ENCODE results near the gene GRID1.

The GRID1 gene

DNA sequence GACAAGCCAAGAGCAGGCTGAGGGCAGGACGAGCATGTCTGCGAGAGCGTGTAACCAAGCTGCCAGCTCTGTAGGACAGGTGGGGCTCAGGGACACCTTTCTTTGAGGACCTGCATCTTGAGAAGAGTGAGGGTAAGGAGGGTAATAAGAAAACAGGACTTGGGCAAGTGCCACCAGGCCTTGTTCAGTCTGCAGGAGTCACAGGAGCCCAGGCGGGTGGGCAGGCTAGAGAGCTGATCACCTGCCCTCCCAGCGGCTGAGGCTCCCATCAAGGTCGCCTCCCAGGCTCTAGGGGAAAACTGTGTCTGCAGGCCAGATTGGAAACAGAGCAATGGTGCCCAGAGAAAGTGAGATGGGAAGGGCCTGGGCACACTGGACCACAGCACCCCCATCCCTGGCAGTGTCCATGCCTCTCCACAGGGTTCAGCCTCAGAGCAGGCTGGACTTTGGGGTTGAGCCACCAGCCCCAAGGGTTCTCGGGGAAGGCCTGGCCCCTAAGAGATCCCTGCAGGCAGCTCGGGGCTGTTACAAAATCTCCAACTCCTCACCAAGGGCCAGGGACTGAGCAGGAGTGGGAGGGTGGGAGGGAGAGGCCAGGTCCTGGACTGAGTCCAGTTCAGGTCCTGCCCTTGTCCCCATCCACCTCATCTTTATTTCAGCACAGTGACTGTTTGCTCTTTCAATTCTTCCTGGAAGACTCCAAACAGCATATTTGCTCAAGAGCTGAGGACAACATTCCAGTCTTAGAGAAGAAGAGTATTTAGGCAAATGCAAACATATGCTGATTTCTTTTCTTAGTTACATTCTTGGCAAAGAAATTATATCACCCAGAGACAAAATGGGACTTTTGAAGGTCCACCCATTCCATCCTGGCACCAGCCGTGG lies 161.9 kb downstream of the GRID1 start:
- DNase-seq, result no peak

DNA sequence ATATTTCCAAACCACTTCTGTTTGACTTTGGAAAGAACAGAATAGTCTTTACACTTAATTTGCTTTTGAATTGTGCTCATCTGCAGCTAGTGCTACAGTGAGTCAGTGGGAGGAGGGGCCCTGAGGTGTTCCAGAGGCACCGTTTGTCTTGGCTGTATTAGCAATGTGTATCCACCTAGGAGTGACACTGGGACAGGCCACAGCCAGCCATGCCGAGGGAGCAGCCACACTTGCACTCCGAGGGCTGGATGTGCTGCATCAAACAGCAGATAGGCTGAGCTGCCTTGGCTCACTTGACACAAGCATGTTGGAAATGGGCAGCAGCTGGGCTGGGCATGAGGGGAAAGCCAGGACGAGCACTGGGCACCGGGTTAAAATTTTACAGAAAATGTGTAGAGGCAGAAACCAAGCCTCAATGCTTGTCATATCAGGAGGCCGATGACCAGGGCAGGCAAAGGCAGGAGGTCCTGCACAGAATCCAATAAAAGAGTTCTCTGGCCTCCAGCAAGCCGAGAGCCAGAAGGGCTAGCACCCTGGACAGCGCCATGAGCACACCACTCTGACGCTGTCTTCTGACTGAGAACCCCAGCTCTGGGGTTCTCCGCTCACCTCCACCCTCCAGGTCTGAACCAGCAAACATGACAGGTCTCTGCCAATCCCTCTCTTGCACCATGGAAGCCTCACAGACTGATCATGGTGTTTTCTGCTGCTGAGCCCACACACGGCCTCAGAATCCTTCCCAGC lies 163.3 kb downstream of the GRID1 start:
- no peak for DNase-seq

DNA sequence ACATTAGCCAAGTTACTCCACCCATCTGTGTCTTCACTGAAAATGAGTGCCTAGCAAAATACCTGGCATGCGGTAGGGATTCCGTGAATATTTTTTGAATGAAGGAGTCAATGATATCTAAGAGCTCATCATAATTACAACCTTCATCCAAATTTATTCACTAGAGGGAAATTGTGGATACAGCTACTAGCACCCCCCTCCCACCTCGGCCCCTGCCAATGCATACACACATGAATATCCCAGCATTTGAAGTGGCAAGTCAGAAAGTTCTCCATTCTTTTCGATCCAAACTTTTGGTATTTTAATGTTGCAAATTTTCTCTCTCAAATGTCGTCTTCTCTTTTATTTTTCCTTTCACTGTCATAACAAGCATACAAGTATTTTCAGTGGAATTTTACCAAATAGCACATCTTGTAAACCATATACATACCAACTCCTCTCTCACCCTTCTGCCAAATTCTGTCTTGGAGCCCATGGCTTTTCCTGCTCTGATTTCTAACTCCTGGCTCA lies 164.3 kb downstream of the GRID1 start:
- no peak for DNase-seq

DNA sequence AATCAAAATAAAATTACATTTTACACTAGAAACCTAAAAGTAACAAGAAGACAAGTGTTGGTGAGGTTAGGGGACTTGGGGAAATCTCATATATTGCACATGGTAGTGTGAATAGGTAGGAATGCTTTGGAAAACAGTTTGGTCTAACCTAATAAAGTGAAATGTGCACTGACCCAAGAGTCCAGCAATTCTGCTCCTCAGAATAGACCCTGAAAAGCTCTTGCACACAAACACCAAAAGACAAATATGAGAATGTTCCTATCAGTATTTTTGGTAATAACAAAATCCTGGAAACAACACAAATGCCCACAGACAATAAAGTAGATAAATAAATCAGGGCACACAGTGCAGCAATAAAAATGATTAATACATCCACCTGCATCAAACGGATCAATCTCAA lies 165.7 kb downstream of the GRID1 start:
- no peak for DNase-seq

DNA sequence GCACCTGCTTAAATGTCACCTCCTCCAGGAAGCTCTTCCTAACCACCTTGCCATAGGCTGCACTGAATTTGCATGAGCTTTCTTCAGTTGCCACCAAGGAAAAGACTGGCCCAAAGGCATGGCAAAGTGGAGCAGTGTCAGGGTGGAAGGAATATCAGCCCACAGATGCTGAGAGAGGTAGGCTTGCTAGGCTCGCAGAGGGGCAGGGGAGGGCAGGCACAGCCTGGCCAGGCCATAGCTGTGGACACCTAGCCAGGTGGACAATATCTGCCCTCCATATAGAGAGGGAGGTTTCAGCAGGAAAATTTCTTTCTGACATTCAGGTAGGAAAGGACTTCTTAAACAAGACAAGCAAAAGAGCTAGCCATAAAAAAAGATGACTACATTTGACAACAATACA lies 166.3 kb downstream of the GRID1 start:
- no peak for DNase-seq

DNA sequence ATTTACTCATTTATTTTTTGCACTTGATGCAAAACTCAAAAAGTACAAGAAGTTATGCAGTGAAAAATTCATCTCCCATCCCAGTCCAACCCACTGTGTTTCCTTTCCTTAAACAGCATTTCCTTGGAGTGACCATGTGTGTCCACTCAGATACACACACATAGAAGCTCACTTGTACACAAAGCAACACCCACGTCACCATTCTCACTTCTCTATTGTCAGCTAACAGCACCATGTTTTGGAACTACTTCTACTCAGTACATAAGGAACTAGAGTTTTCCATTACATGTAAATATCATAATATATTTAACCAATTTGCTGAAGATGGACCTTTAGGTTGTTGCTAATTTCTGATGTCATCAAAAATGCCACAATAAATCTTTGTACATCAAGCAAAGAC lies 167.6 kb downstream of the GRID1 start:
- no peak for DNase-seq

DNA sequence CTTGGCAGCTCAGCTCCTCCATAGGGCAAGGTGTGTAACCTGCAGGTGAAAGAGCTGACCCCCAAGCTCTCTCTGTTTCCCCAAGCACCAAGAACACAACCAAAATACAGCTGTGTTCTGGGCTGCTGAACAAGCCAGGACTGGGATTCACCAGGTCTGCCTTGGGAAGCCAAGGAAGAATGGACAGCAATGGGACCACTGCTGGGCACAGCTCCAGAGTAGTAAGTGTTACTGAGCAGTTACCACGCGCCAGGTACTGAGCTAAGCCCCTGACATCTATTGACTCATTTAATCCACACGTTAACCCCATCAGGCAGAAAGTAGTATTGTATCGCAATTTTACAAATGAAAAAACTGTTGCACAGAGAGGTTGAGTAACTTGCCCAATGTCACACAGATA lies 168.3 kb downstream of the GRID1 start:
- no peak for DNase-seq

DNA sequence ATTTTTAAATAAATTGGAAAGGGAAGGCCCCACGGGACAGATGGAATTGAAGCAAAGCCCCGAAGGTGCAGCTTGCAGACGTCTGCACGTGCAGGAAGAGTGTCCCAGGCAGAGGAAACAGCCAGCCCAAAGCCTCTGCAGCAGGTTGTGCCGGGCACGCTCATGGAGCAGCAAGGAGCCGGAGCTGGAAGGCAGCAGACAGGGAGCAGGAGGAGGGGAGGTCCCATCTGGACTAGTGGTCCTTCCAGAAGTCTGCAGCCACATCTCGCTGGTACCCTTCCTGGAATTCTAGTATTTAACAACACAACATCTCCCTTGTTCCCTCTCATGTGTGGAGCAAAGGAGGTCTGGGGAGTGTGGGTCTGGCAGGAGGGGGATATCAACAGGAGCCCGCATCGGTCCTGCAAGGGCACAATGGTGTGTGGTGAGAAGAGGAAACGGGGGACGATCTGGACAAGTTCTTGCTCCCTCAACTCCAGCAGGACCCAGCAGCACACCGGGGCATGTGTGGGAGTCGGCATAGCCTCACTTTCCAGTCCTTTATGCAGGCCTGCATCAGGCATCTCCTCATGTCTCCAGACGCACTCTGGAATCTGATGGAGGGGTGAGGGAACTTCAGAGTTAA lies 169.3 kb downstream of the GRID1 start:
- DNase-seq, result no peak

DNA sequence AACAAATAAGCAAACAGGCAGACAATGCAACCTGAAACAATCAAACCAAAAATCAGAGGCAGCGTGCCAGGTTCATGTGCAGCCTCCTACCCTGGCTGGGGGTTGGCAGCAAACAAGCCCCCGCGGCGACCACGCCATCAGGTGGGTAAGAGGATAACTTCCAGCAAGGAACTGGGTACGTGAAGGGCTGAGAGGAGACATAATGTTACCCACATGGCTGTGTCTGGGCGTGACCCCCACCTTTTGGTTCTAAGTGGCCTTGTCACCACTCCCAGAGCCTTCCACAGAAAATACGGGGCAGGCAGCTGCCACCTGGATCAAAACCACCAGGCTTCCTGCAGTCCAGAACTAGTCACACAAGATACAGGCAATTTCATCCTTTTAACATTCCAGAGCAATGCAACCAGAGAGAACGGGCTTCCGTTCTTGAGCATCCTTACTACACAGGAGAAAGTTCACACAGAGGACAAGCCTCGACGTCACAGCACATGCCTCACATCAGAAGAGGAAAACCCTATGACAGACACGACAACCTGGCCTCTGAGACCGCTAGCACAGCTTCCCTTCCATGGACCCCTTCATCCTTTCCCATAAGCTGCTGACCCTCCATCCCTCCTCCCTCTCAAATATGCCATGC lies 171.0 kb downstream of the GRID1 start:
- DNase-seq, result no peak

DNA sequence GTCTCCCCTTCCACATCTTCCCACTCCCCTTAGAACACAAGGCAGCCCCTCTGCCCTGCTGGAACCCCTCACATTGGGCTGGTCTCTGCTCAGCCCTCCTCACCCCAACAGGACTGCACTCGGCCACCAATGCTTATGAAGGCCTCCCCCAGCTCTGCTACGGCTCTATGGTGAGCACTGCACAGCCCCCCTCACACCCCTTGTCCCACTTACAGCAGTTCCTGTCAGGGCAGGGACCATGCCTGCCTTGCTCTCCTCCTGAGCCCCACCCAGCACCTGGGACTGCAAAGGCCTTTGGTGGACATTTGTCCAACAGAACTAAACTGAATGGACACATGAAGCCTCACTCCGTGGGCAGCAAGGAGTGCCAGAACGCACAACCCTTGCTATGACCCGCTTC lies 171.9 kb downstream of the GRID1 start:
- no peak for DNase-seq

DNA sequence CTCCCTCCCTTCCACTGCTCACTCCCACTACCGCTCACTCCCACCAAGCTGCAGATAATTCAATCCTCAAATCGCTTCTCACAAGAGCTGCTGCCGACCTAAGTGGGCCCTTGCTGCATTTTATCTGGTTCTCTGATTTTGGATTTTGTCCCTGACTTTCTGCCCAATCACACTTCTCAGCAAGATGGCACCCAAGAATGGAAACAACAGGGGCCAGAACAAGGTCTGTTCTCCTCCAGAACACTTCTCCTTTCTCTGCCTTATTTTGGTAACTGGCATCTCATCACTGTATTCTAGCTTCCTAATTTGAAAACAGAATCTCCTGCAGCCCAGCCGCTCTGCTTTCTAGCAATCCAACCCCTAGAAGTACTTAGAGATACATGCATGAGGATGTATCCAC lies 172.8 kb downstream of the GRID1 start:
- no peak for DNase-seq

DNA sequence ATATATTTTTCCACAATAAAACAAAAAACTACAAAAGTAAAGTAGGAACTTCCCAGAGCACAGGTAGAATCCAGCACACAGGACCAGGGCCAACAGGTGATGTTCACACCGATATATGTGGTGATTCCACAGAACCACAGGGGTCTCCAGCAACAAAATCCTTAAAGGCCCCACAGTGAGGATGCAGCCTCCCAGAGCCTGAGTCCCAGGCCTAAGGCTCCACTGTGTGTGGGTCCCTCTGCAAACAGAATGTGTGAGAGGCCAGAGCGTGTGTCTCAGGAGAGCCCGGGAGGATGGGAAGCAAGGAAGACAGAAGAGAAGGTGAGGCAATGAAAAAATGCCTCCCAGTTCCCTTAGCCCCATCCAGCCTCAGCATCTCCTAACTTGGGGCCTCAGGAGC lies 173.9 kb downstream of the GRID1 start:
- DNase-seq, result no peak

DNA sequence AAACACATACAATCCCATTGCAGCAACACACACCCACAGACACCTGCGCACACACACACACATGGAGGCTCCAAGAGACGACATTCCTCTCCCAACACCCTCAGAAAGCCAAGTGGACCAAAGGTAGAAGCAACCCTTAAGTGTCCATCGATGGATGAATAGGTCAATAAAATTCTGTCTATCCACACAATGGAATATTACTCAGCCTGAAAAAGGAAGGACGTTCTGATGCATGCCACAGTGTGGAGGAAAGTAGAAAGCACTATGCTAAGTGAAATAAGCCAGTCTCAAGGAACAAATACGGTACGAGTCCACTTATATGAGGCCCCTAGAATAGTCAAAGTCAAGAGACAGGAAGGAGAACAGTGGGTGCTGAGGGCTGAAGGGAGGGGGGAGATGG lies 174.4 kb downstream of the GRID1 start:
- DNase-seq, result no peak

DNA sequence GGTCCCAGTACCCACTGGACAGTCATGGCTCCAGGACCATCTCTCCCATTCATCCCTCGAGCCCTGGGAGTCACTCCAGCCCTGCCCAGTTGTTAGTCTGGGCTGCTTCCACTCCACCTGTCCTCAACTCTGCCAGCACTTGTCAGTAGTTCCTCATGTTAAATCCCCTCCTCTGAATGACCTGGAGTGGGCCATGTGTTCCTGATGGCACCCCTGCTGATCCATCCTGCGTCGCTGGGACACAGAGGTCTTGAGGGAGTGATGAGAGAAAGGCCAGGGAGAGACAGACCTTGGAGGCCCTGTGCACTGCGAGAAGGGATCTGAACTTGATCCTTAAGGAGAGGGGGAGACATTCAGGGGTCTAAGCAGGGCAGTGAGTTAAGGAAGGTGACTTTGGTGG lies 174.9 kb downstream of the GRID1 start:
- DNase-seq, result no peak

DNA sequence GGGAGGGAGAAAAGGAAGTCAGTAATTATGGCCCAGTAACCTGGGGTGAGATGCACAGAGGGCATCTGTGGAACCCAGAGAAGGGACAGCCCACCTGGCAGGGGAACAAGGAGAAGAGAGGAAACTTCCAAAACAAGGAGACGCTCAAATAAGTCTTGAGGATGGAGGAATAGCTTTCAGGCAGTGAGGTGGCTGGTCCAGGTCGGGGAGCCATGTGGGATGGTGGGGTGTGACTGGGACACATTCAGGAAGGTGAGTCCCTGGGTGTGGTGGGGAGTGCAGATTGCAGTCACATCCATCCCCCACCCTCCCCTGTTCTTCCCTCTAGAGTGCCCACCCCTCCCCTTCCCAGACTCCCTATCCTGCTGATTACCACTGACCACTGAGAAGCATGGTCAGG lies 175.4 kb downstream of the GRID1 start:
- no peak for DNase-seq

DNA sequence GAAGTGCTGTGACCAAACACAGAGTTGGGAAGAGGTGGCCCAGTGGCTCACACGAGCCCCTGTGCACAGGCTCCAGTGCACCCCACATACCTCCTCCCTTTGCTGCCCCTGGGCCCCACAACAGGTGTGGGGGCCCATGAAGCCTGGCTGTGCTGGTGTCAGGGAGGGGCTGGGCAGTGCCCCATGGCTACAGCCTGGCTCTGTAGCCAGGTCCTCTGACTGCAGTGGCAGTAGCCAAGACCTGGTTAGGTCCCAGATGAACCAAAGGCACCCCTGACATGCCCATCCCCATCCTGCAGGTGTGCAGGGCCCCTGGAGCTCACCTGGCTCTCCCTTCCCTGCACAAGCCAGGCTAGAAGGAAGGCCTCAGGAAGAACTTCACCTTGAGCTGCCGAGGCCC lies 176.3 kb downstream of the GRID1 start:
- DNase-seq, result no peak

DNA sequence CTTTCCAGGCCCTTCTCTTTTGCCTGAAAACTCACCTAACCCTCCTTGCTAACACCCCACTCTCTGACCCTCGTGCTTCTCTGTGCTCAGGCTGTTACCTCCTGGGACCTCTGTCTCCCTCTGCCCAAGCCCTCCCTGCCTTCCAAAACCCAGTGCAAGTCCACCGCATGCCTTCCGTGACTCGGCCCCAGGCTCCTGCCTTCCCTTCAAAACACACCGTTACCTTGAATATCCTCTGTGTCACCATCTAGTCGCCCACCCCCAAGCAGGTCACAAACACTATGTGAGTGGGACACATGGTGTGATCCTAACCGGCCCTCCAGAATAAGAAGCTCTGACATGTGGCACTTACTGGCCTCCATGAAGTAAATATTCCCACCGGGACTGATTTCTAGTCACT lies 176.7 kb downstream of the GRID1 start:
- no peak for DNase-seq

DNA sequence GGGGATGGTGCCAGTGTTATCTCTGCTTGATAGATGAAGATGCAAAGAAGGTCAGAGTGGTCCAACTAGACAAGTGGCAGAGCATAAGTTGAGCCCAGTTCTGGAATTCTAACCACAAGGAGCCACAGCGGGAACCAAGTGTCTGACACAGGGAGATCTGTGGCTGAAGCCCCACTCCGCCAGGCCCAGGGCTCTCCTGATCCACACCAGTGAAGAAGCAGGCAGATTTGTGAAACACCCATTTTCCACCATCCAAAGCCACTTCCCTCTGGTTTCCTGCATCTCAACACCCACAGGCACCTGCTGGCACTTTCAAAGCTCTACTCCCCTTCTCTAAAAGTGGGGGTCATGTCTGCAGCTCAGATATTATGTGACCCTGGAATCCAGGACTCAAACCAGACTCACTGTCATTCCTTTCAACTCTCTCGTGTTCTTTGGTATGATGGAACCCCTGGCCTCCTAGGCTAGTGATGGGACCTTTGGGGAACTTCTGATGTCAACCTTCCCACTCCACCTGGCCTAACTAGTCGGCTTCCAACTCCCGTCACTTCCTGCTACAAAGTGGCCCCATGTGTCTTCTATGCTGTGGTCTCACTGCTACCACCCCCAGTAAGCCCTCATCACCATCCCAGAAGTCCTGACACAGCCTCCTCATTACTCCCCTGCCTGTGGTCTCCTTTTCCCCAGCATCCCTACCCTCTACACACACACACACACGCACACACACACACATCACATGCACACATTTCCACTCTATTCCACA lies 177.6 kb downstream of the GRID1 start:
- no peak for DNase-seq

DNA sequence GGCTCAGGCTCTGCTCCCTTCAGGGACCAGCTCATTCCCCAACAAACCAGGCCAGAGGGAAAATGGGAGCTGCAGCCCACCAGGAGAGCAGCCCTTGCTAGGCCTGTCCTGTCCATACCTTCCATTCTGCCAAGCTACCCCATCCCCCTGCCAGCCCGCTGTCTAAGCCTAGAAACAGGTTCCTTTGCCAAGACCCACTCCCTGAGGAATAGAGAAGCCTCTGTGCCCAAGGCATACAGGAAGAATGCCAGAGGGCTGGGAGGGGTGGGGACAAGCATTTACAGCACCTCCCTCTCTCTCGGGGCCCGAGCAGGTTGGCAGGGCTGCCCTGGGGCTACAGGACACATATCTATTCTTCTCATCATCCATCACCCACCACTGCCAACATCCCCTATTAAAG lies 178.3 kb downstream of the GRID1 start:
- no peak for DNase-seq

DNA sequence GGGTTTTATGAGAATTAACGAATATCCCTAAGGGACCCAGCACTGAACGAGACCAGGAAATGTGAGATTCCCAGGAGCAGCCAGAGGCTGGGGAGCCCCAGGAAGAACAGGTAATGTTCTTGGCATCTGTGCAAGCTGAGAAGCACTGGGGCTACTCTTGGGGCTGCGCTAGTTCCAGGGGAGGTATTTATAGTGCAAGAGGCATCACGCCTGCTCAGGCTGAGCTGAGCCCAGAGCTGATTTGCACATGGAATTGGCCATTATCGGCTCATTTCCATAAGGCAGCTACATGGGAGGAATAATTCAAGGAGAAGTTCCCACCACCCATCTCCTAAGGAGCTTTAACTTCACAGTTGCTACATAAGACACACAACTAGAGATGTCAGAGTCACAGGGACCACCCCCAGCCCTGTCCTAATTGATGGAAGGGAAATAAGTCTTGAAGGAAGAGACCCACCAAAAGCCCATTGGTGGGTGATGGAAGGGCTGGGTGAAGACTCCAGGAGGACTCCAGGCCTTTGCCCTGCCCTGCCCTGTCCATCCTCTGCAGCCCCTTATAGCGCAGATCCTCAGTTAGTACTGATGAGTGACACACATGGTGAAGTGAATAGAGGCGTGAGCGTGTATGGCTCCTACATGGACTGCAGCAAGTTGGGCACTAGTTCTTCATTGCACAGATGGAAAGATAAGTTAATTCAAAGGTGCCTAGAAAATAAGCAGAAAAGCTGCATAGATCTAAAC lies 178.9 kb downstream of the GRID1 start:
- DNase-seq, result no peak

DNA sequence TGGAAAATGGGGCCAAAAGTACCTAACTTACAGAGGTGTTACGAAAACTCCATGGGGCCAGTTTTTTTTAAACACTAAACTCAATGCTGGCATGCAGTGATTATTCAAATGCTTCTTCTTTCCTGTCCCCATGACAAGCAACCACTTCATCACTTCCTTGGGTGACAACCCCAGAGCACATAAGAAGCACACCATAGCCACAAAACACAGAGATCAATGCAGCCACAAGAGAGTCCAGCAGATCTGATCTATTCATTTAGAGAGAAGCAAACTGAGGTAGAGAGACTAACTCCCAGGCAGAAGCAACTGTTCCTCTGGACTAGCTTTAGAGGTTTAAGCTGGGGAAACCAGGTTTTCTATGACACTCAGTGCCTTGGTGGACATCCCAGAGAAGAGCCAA lies 180.0 kb downstream of the GRID1 start:
- DNase-seq, result no peak

DNA sequence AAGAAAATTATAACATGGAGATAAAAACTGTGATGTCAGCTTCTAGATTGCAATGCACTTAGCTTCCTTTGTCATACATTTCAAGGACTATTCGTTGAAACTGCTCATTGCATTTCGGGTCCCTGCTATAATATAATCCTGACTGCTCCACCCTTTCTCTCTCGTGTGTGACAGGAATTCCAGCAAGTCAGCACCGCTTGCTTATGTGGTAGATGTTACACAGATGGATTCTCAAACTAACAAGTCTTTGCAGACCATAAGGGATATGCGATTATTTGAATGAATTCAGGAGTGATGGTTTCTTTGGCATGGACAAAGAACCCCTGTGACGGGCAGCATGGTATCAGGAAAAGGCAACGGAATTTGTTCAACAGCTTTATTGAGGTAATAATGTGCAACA lies 184.0 kb downstream of the GRID1 start:
- no peak for DNase-seq
